CD14-positive monocyte (primary cell): ENCODE measurements around the gene VPS26B. TPM values are rescaled to one million over a fixed set of nuclear protein-coding genes. Genes with fewer than 3 reads are reported as not detected.
A peak's percentile ranks its signal among the peaks of the same experiment; 100 is the strongest.

Experiments
- DNase-seq, 3 donors: peaks; one replicate each; pipeline ENCODE4 v3.0.0-alpha.2; 2011 to 2022
- H2AFZ ChIP-seq: 2 replicates; pipeline ENCODE4 v1.6.0; 2012; ENCODE audit warnings: mild to moderate bottlenecking, low read depth, low read length, inconsistent platforms; ENCODE audit not compliant: insufficient read depth, poor library complexity, severe bottlenecking
- H3K27ac ChIP-seq, 2 donors: 1 replicate in 1 of 2; 2 replicates in 1 of 2; pipeline ENCODE4 v1.5.1; 2012 to 2013; ENCODE audit warnings: low read length in 2 of 2, control low read depth in 1 of 2, inconsistent platforms in 1 of 2, low read depth in 1 of 2, mild to moderate bottlenecking in 1 of 2
- H3K27me3 ChIP-seq, 2 donors: one replicate each; pipeline versions ENCODE4 v1.6.0 to v1.6.1; 2011 to 2013; ENCODE audit warnings: low read length in 2 of 2; ENCODE audit not compliant: control insufficient read depth in 2 of 2, insufficient read depth in 2 of 2
- H3K36me3 ChIP-seq, 2 donors: replicated peaks in 1 of 2; 1 replicate in 1 of 2; 2 replicates in 1 of 2; pipeline versions ENCODE4 v1.5.1 to v1.6.1; 2012 to 2013; ENCODE audit warnings: low read length in 2 of 2, control low read depth in 1 of 2, inconsistent platforms in 1 of 2, mild to moderate bottlenecking in 1 of 2; ENCODE audit not compliant: insufficient read depth in 2 of 2, control insufficient read depth in 1 of 2
- H3K4me1 ChIP-seq, 2 donors: 1 replicate in 1 of 2; 2 replicates in 1 of 2; pipeline versions ENCODE4 v1.5.1 to v1.6.1; 2012 to 2013; ENCODE audit warnings: low read length in 2 of 2, control low read depth in 1 of 2, inconsistent platforms in 1 of 2, mild to moderate bottlenecking in 1 of 2, moderate library complexity in 1 of 2; ENCODE audit not compliant: insufficient read depth in 2 of 2, control insufficient read depth in 1 of 2
- H3K4me2 ChIP-seq: replicated peaks from 2 replicates; pipeline ENCODE3; 2012; ENCODE audit warnings: low read length, moderate library complexity, mild to moderate bottlenecking; ENCODE audit not compliant: poor library complexity, severe bottlenecking; ENCODE audit errors: extremely low read depth
- H3K4me3 ChIP-seq, 3 experiments: fragments of 200-600 bp in 1 of 3; sonication (generic) in 1 of 3; replicated peaks in 1 of 3; 1 replicate in 2 of 3; 2 replicates in 1 of 3; pipeline ENCODE4 v1.5.1; 2011 to 2013; ENCODE audit warnings: low read length in 3 of 3, mild to moderate bottlenecking in 3 of 3, control low read depth in 2 of 3, low read depth in 2 of 3, inconsistent platforms in 1 of 3, moderate library complexity in 1 of 3
- H3K79me2 ChIP-seq: 2 replicates; pipeline ENCODE4 v1.6.0; 2012; ENCODE audit warnings: mild to moderate bottlenecking, control low read depth, inconsistent platforms, low read length, moderate library complexity; ENCODE audit not compliant: insufficient read depth
- H3K9ac ChIP-seq: 2 replicates; pipeline ENCODE4 v1.6.0; 2017; ENCODE audit warnings: low read length, mild to moderate bottlenecking; ENCODE audit not compliant: insufficient read depth, poor library complexity, severe bottlenecking
- H3K9me3 ChIP-seq, 2 donors: replicated peaks in 1 of 2; 1 replicate in 1 of 2; 2 replicates in 1 of 2; pipeline versions ENCODE4 v1.5.1 to v1.6.1; 2012 to 2013; ENCODE audit warnings: low read length in 2 of 2, control low read depth in 1 of 2; ENCODE audit not compliant: control insufficient read depth in 1 of 2, insufficient read depth in 1 of 2
- H4K20me1 ChIP-seq: 2 replicates; pipeline ENCODE4 v1.6.0; 2012; ENCODE audit warnings: mild to moderate bottlenecking, low read length, control low read depth, moderate library complexity; ENCODE audit not compliant: insufficient read depth
- H3K27ac Mint-ChIP-seq, 7 donors: one replicate each; pipeline ENCODE4 v1.8.0; 2020; ENCODE audit warnings: mild to moderate bottlenecking in 7 of 7, mixed read lengths in 7 of 7, moderate library complexity in 6 of 7, inconsistent platforms in 2 of 7
- H3K27me3 Mint-ChIP-seq, 3 donors: one replicate each; pipeline ENCODE4 v1.8.0; 2021 to 2022; ENCODE audit warnings: low read depth in 3 of 3, mild to moderate bottlenecking in 3 of 3, mixed read lengths in 3 of 3, moderate library complexity in 3 of 3, inconsistent platforms in 1 of 3
- H3K36me3 Mint-ChIP-seq, 2 donors: one replicate each; pipeline ENCODE4 v1.8.0; 2020; ENCODE audit warnings: mixed read lengths in 2 of 2, inconsistent platforms in 1 of 2, mild to moderate bottlenecking in 1 of 2
- H3K4me1 Mint-ChIP-seq: one replicate; pipeline ENCODE4 v1.8.0; 2020; ENCODE audit warnings: mild to moderate bottlenecking, mixed read lengths
- H3K4me3 Mint-ChIP-seq, 2 donors: one replicate each; pipeline ENCODE4 v1.8.0; 2020; ENCODE audit warnings: mild to moderate bottlenecking in 2 of 2, mixed read lengths in 2 of 2, moderate library complexity in 1 of 2
- H3K9me3 Mint-ChIP-seq, 7 donors: one replicate each; pipeline ENCODE4 v1.8.0; 2020 to 2022; ENCODE audit warnings: mixed read lengths in 7 of 7, mild to moderate bottlenecking in 6 of 7, moderate library complexity in 6 of 7, inconsistent platforms in 2 of 7
- WGBS: methylation state at CpG from one replicate; pipeline ENCODE4 v1.1.5; 2013; ENCODE audit warnings: missing lambda C conversion rate; ENCODE audit not compliant: insufficient coverage; 5-methylcytosine and 5-hydroxymethylcytosine counted together
- intact Hi-C, 2 donors: fragments of 100-400 bp; cut with micrococcal nuclease; formaldehyde crosslinking; loops; one replicate each; pipeline versions ENCODE4 v1.15.0 to v1.15.1; 2023
- polyA plus RNA-seq, 3 donors: library from polyadenylated mRNA; depleted of rRNA in 1 of 3; unstranded in 2 of 3; stranded (reverse) in 1 of 3; fragments of 300-500 nt in 2 of 3; fragments of >200 nt in 1 of 3; fragmentation: Illumina TruSeq in 2 of 3; gene quantifications; 1 replicate in 2 of 3; 2 replicates in 1 of 3; pipeline ENCODE4 v1.2.3, GENCODE V29; 2012 to 2021
- TF ChIP-seq, protein P1 (sequence below): fragments of 200-600 bp; IDR thresholded peaks from one replicate; pipeline ENCODE4 v1.8.0; 2022; ENCODE audit warnings: antibody characterized with exemption, mild to moderate bottlenecking

The VPS26B gene
- polyA plus RNA-seq, 3 donors, result 30.4 to 38.4 (median 34.3) TPM

DNA sequence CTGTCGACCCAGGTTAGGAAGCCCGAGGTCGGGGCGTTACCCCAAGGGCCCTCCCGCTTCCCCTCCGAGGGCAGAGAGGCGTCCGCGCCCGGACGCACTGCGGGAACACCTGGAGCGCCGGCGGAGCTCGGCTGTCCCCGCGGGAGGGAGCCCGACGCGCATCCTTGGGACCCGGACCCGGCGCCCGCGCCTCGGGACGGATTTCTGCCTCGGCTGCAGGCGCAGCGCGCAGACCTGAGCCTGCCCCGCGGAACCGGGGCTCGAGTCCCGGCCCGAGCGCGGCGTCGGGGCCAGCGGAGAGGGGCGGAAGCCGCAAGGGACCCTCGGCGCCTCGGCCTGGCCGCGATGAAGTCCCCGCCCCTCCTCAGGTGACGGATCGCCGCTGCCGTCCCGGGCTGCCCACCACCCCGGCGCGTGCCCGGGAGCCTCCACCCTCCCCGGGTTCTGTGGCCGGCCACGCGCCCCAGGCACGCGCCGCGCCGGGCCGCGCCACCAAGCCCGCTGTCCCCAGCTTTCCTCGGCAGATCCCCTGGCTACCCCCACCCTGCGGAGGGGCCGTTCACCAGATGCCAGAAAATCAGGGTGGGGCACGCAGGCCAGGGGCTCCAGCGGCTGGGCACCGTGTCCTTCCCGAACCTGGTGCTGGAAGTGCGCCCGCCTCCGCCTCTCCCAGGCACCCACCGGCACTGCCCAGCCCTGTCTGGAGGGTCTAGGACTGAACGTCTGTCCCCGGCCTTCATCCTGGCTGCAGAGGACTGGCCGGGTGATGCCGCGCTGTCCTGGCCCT is 52.1 kb downstream of the VPS26B start:
- peaks cover 3 to 4% of the 10 kb centered on the region in 2 donors for H3K36me3 Mint-ChIP-seq
- Histone ChIP-seq H3K9ac (no peak overlapping the region), H3K4me3 (peak overlapping the region in 1 of 3 experiments; percentile 63), H3K4me1 (peaks cover 10 to 15% of the 10 kb centered on the region in 2 donors), H4K20me1 (no peaks in the 10 kb centered on the region), H3K79me2 (no peaks in the 10 kb centered on the region), H3K4me2 (peak overlapping the region; percentile 57), H3K27ac (no peak overlapping the region), H2AFZ (peak overlapping the region; percentile 65), H3K27me3 (peaks cover 72 to 93% of the 10 kb centered on the region in 2 donors), H3K9me3 (peaks cover 3 to 30% of the 10 kb centered on the region in 2 donors), H3K36me3 (no peaks in the 10 kb centered on the region)
- H3K27ac Mint-ChIP-seq, result no peak overlapping the region
- peaks cover 0 to 21% (median 16%) of the 10 kb centered on the region in 7 donors for H3K9me3 Mint-ChIP-seq
- WGBS, result 2% methylated on average over 88 of the region's 88 CpGs
- intact Hi-C loops, result no loop called here
- peaks cover 17% of the 10 kb centered on the region for H3K4me1 Mint-ChIP-seq
- H3K27me3 Mint-ChIP-seq, result peaks cover 77 to 97% (median 89%) of the 10 kb centered on the region in 3 donors
- TF ChIP-seq, protein P1, sequence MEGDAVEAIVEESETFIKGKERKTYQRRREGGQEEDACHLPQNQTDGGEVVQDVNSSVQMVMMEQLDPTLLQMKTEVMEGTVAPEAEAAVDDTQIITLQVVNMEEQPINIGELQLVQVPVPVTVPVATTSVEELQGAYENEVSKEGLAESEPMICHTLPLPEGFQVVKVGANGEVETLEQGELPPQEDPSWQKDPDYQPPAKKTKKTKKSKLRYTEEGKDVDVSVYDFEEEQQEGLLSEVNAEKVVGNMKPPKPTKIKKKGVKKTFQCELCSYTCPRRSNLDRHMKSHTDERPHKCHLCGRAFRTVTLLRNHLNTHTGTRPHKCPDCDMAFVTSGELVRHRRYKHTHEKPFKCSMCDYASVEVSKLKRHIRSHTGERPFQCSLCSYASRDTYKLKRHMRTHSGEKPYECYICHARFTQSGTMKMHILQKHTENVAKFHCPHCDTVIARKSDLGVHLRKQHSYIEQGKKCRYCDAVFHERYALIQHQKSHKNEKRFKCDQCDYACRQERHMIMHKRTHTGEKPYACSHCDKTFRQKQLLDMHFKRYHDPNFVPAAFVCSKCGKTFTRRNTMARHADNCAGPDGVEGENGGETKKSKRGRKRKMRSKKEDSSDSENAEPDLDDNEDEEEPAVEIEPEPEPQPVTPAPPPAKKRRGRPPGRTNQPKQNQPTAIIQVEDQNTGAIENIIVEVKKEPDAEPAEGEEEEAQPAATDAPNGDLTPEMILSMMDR, result no peak
- peak overlapping the region; percentile 73 to 87 for H3K4me3 Mint-ChIP-seq
- no peak for DNase-seq

GRCh38 chr11:134277183-134278001 is 52.9 kb downstream of the VPS26B start:
- Histone ChIP-seq H3K4me3 (no peak overlapping the region), H2AFZ (no peak overlapping the region), H3K9me3 (peaks cover 3 to 30% of the 10 kb centered on the region in 2 donors), H4K20me1 (no peaks in the 10 kb centered on the region), H3K9ac (no peak overlapping the region), H3K27ac (no peak overlapping the region), H3K36me3 (no peaks in the 10 kb centered on the region), H3K27me3 (peaks cover 65 to 85% of the 10 kb centered on the region in 2 donors), H3K4me2 (peak overlapping the region; percentile 57), H3K79me2 (no peaks in the 10 kb centered on the region), H3K4me1 (peaks cover 10 to 15% of the 10 kb centered on the region in 2 donors)
- DNase-seq, result no peak
- Mint-ChIP-seq H3K27me3 (peaks cover 72 to 90% (median 81%) of the 10 kb centered on the region in 3 donors), H3K27ac (peak overlapping the region in 1 of 7 donors; percentile 26), H3K36me3 (peaks cover 3 to 4% of the 10 kb centered on the region in 2 donors), H3K9me3 (peaks cover 0 to 21% (median 16%) of the 10 kb centered on the region in 7 donors), H3K4me3 (peak overlapping the region; percentile 47 to 86), H3K4me1 (peaks cover 17% of the 10 kb centered on the region)
- WGBS, result 25% methylated on average over 29 of the region's 36 CpGs
- TF ChIP-seq, protein P1, result no peak
- intact Hi-C loops, result no loop called here
